T-helper 2 cell treated with Interferon-gamma antibody and Interleukin-4, amounts not matched to agents 100 ng/mL and 5 ng/mL, for 36 hours (primary cell): ENCODE data around the gene DYNC2LI1. TPM values are rescaled to one million over a fixed set of nuclear protein-coding genes. Genes with fewer than 3 reads are reported as not detected.

Experiments
- intact Hi-C: fragments of 100-400 bp; cut with micrococcal nuclease; formaldehyde crosslinking; loops from one replicate; pipeline ENCODE4 v1.15.1; 2023
- total RNA-seq: library from RNA; stranded (reverse); gene quantifications from 2 replicates; pipeline ENCODE4 v1.2.3, GENCODE V29; 2022

The DYNC2LI1 gene
- total RNA-seq, 1 donor from 2014 or later, result 7.4 TPM

- intact Hi-C loops, result no loop called here
These were observed 11.6 kb upstream of the DYNC2LI1 start for GRCh38 chr2:43762286-43762685.

- intact Hi-C loops, result no loop called here
These were observed 10.7 kb upstream of the DYNC2LI1 start for GRCh38 chr2:43763091-43763490.

GRCh38 chr2:43764086-43764705, 9.6 kb upstream of the DYNC2LI1 start:
- intact Hi-C loops, result no loop called here

DNA sequence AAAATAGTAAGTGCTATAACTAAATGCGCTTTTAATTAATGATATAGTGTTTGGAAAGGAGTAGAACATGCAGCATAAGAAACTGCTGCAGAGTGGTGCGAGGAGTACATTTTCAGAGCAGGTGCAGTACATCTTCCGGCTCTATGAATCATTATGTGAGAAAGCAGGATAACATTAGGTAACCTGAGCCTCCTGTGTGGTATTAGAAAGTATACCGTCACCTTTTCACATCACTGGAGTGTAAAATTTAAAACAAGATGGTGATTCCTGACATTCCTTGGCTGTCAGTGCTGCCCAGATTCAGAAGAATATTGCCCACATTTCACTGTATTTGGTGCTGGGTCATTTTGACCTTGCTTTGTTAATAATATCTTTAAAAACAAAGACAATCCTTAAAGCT, 7.8 kb upstream of the DYNC2LI1 start:
- intact Hi-C loops, result no loop called here

DNA sequence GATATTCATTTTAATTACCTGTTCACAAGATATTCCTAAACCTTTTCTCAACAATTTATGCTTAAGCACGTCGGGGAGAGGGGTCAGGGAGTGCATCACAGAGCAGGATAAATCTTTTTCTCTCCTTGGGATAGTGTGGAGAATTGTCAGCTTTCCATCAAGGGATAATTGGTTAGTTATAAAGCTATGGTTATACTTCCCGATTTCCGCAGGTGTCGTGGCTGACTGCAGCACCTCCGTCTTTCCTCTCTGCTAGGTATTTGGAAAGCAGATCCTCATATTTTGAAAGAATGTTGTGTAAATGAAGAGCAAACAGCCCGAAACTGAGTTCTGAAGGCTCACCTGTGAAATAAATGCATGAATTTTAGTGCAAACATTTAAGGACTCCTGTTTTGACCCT, 778 bp downstream of the DYNC2LI1 start:
- intact Hi-C loops, result loop anchor here (1.0 to 5.0 kb wide), 3 partner anchors 138 to 223 kb away; partner anchors contain the start of genes LRPPRC, PLEKHH2 and THADA

- intact Hi-C loops, result no loop called here
These were observed 2.5 kb downstream of the DYNC2LI1 start for GRCh38 chr2:43776324-43776723.

DNA sequence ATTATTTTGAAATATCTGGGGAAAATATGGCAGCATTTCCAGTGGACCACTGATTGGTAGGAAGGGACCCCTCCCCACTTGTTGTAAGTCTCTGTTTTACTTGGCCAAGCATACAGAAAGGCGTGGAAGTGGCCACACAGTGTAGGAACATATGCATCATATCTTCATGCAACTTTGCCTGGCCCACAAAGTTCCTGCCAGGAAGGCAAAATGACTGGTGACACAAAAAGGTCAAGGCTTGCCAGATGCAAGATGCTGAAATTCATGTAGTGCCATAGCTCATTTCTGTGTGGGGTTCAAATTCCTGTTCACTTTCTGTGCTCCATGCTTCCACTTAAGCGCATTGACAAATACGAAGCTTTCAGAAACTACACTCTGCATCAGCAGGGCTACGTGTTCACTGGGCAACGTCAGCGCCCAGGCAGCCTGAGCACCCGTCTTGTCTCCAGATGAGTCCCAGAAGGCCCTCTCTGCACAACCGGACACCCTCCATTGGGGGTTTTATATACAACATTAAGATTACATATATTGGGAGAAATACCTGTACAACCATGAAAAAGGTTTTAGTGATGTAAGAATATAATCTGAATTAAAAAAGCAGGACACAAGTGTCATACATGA, 3.6 kb downstream of the DYNC2LI1 start:
- intact Hi-C loops, result no loop called here

DNA sequence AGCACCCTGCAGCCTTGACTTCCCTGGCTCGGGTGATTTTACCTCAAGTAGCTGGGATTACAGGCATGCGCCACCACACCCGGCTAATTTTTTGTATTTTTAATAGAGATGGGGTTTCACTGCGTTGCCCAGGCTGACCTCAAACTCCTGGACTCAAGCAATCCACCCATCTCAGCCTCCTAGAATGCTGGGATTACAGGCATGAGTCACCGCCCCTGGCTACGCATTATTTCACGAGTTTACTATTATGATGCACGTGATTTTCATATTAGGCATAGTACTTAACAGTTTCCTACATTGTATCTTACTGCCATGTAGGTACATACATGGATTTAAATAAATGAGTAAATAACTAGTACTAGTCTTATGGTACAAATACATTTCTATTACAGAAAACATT, 4.4 kb downstream of the DYNC2LI1 start:
- intact Hi-C loops, result no loop called here

- intact Hi-C loops, result no loop called here
These were observed 14.1 kb downstream of the DYNC2LI1 start for GRCh38 chr2:43787895-43788294.

GRCh38 chr2:43788646-43789045, 14.8 kb downstream of the DYNC2LI1 start:
- intact Hi-C loops, result no loop called here

DNA sequence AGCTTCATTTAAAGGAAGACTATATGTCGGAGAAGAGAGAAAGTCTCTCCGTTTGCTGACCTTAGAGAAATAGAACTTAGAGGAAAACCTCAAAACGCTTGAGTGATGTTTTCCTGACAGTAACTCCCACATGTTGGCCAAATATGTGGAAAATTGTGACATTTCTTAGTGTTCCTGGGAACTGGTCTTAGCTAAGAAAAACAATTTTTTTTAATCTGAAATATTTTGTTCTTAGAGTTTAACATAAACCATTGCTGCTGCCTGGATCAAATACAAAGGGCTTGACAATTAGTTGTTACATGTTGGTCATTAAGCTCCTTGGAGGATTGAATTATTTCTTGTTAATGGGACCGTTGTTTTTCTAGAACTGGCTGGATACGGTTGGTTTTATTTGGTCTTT, 16.3 kb downstream of the DYNC2LI1 start:
- intact Hi-C loops, result no loop called here

DNA sequence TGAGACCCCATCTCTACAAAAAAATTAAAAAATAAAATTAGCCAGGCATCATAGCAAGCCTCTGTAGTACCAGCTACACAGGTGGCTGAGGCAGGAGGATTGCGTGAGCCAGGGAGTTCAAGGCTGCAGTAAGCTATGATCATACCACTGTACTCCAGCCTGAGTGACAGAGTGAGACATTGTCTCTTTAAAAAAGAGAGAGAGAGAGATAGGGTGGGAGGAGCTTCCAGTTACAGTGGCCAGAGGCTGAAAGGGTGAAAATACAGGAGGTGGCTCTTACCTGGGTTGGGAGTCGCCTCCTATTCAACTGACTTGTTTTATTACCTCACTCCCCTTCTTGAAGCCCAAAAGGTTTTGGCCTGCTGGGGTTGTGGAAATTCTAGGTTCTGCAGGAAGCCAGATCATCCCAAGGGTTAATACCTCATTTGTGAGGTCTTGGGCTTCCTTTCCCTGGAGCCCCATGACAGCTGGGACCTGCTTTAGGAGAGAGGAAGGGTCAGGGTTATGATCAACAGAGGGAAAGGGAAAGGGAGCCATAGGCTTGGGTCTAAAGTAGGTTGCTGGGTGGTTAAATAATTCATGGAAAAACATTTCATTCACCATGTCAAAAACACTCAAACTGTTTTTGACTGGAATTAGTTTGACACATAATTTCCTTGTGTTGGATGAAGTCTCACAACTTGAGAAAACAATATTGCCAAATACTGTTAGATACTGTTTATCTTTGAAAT, 17.4 kb downstream of the DYNC2LI1 start:
- intact Hi-C loops, result no loop called here

- intact Hi-C loops, result no loop called here
These were observed 18.8 kb downstream of the DYNC2LI1 start for GRCh38 chr2:43792653-43793052.

GRCh38 chr2:43794956-43795355, 21.1 kb downstream of the DYNC2LI1 start:
- intact Hi-C loops, result no loop called here

- intact Hi-C loops, result no loop called here
These were observed 22.4 kb downstream of the DYNC2LI1 start for GRCh38 chr2:43796206-43796605.

DNA sequence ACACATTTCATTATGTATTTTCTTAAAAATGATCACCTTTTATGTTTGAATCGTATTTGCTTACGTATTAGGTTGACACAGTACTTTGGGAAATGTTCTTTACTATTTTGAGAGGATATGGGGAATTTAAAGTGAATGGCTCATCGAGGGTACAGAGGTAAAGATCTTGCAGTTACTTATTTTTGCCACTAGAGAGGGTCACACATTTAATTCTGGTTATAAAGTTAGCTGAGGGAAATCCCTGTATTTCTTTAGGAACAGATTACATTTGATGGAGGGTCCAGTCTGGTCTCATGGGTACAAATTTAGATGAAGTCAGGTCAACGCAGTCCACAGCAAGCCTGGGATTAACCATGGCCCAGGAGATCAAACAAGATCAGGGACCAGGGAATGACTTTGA, 24.5 kb downstream of the DYNC2LI1 start:
- intact Hi-C loops, result no loop called here

- intact Hi-C loops, result no loop called here
These were observed 27.1 kb downstream of the DYNC2LI1 start for GRCh38 chr2:43800894-43801293.

- intact Hi-C loops, result no loop called here
These were observed 28.3 kb downstream of the DYNC2LI1 start for GRCh38 chr2:43802135-43802534.

DNA sequence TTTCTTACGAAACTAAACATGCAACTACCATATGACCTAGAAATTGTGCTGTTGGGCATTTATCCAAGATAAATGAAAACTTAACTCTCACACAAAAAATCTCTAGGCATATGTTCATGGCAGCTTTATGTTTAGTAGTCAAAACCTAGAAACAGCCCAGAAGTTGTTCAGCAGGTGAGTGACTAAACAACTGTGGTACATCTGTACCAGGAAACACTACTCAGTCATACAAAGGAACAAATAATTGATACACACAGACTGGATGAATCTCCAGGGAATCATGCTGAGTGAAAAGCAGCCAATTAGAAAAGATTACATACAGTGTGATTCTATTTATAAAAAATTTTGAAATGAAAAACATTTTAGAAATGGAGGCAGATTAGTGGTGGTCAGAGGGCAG, 29.3 kb downstream of the DYNC2LI1 start:
- intact Hi-C loops, result no loop called here

GRCh38 chr2:43806719-43807031, 32.8 kb downstream of the DYNC2LI1 start:
- intact Hi-C loops, result no loop called here

GRCh38 chr2:43810452-43810851, 36.6 kb downstream of the DYNC2LI1 start:
- intact Hi-C loops, result no loop called here

- intact Hi-C loops, result no loop called here
These were observed 37.0 kb downstream of the DYNC2LI1 start for GRCh38 chr2:43810888-43811287.

DNA sequence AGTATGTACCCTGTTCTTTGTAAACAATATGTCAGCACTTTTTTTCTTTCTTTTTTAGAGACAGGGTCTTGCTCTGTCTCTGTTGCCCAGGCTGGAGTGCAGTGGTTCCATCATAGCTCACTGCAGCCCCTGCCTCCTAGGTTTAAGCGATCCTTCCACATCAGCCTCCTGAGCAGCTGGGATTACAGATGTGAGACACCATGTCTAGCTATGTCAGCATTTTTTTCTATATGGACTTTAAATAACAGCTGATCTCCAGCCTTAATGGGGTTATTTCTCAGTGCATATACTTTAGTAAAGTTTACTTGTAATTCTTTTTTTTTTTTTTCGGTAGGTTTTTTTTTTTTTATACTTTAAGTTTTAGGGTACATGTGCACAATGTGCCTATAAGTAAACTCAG, 38.2 kb downstream of the DYNC2LI1 start:
- intact Hi-C loops, result no loop called here
